NAMALWA (cell line): ENCODE results near the gene MUSTN1.

Experiments
- DNase-seq: peaks from one replicate; pipeline ENCODE4 v3.0.0-alpha.2; 2015; ENCODE audit warnings: low spot score

MUSTN1 gene

GRCh38 chr3:52835766-52836470 lies 1.1 kb upstream of the MUSTN1 start:
- no peak for DNase-seq

GRCh38 chr3:52833202-52833601 lies 1.6 kb downstream of the MUSTN1 start:
- no peak for DNase-seq

GRCh38 chr3:52831500-52832301 lies 3.1 kb downstream of the MUSTN1 start:
- DNase-seq: no peak

GRCh38 chr3:52830535-52831258 lies 4.1 kb downstream of the MUSTN1 start, which contains the start of gene ITIH4:
ITIH4 (minus strand) TSS chr3:52830672; CDS start chr3:52830642, 30 bp downstream.
- DNase-seq: no peak

- no peak for DNase-seq
These were observed 4.8 kb downstream of the MUSTN1 start for GRCh38 chr3:52829906-52830463.

GRCh38 chr3:52829482-52829881 lies 5.3 kb downstream of the MUSTN1 start:
- DNase-seq: no peak

GRCh38 chr3:52827866-52828376 lies 6.9 kb downstream of the MUSTN1 start:
- DNase-seq: no peak

GRCh38 chr3:52827441-52827840 lies 7.4 kb downstream of the MUSTN1 start:
- DNase-seq: no peak

GRCh38 chr3:52824037-52824436 lies 10.8 kb downstream of the MUSTN1 start:
- no peak for DNase-seq

GRCh38 chr3:52822363-52822762 lies 12.5 kb downstream of the MUSTN1 start:
- DNase-seq: no peak

GRCh38 chr3:52820736-52821135 lies 14.1 kb downstream of the MUSTN1 start:
- peak; percentile 42 for DNase-seq

- no peak for DNase-seq
These were observed 14.9 kb downstream of the MUSTN1 start for GRCh38 chr3:52819936-52820335.

- DNase-seq: no peak
These were observed 17.0 kb downstream of the MUSTN1 start for GRCh38 chr3:52817860-52818259.

GRCh38 chr3:52817221-52817620 lies 17.6 kb downstream of the MUSTN1 start:
- DNase-seq: no peak

- no peak for DNase-seq
These were observed 18.2 kb downstream of the MUSTN1 start for GRCh38 chr3:52816654-52817053.

GRCh38 chr3:52816199-52816598 lies 18.6 kb downstream of the MUSTN1 start:
- DNase-seq: no peak

GRCh38 chr3:52813810-52814209 lies 21.0 kb downstream of the MUSTN1 start:
- no peak for DNase-seq

GRCh38 chr3:52811452-52812011 lies 23.3 kb downstream of the MUSTN1 start:
- no peak for DNase-seq

- DNase-seq: no peak
These were observed 23.9 kb downstream of the MUSTN1 start for GRCh38 chr3:52810923-52811322.

- no peak for DNase-seq
These were observed 25.0 kb downstream of the MUSTN1 start for GRCh38 chr3:52809662-52810377.

GRCh38 chr3:52809149-52809548 lies 25.7 kb downstream of the MUSTN1 start:
- no peak for DNase-seq
